Measurements from ENCODE around the gene DELE1.

The DELE1 gene

DNA sequence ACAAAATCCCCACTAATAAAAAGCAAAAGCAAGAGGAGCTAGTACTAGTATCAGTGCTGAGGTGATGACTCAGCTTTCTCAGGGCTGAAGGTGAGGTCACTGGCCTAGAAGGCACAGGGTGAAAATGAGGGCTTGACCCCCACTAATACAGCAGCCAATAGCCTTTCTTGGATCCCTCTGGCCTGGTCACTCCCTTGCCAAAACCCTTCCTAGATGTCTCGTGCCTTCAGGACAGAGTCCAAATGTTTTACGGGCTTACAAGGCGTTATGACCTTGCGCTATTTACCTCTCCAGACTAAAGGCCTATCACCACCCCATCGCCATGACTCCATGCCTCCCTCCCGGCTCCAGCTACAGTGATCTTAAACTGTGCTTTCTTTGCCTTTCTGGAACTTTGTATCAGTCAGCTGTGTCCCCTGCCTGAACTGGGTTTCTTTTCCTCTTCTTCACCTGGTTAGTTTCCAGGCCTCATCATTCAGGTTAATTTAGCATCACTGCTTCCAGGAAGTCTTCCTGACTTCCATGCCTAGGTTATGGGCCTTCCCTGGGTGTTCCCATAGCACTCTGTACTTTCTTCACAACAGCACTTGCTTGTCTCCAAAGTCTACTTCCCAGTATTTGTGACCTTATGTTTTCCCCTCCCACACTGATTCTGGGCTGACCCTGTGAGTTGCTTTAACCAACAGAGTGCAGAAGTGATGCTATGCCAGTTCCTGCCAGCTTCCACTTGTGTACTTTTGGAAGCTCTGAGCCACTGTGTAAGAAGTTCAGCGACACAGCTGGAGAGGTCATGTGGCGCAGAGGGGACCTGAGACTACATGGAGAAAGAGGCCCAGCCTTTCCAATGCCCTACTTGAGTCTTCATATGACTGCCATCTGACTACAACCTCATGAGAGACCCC is 4.2 kb upstream of the DELE1 start:
- no peak for DNase-seq

DNA sequence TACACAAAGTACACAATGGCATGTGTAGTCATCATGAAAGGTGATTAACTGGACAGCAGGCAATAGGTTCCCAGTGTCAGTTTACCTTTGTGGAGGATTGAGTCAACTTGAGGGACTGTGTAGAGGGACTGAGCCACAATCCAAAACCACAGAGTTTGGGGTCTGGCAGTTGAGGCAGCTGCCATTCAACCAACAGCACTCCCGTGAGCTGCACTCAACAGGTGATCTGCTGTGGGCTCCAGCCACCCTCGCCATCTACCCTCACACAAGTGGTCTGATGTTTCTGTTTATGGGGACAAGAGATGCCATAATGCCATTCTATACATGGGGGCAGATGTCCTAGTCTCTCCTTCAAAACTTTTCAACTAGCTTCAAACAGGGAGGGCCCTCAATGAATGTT is 2.9 kb upstream of the DELE1 start:
- no peak for DNase-seq

DNA sequence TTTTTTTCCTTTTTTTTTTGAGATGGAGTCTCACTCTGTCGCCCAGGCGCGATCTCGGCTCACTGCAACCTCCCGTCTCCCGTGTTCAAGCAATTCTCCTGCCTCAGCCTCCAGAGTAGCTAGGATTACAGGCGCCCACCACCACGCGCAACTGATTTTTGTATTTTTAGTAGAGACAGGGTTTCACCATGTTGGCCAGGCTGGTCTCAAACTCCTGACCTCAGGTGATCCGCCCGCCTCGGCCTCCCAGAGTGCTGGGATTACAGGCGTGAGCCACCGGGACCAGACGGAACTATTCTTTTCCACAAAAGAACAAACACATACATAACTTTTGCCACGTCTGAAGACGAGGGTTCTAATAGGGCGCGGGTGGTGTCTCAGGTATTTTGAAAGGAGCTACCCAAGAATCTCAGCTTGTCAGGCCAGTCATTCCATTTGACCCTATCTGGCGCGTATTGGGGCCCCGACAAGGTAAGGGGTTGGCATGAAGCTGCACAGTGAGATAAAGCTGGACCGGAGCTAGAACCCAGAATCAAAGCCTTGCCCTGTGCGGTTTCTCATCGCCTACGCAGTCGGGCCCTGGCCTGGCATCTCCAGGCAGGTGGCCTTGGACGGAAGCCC is 734 bp upstream of the DELE1 start:
- DNase-seq = peak in 1 of 58 donors; percentile 45

DNA sequence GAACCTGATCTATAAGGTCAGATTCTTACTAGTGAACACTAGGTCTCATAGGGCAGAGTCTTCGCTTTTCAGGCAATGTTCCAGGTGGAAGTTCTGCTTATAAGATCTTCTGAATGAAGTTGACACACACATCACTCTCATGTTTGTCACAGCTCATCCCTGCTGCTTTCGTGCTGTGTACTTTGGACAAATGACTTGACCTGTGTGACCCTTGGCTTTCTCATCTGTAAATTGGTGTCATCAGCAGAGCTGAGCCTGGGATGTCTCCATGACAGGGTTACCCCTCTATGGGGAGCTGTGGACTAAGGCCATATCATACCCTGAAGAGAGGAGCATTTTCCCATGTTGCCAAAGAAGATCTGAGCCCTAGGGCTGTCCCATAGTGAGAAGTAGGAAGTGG is 2.8 kb downstream of the DELE1 start:
- DNase-seq = no peak

DNA sequence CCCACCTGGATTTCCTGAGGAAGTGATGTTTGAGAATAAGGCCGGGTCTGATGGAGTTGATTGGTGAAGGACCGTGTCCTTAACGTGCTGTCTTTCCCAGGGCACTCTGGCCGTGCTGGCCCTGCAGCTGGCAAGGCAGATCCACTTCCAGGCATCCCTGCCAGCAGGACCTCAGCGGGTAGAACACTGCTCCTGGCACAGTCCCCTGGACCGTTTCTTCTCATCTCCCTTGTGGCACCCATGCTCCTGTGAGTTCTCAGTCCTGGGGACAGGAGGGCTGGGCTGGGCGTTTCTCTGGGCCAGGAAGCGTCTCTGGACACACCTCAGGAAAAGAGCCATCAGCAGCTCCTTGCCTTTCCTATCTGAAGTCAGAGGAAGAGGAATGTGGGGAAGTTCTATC is 4.4 kb downstream of the DELE1 start:
- DNase-seq = no peak

DNA sequence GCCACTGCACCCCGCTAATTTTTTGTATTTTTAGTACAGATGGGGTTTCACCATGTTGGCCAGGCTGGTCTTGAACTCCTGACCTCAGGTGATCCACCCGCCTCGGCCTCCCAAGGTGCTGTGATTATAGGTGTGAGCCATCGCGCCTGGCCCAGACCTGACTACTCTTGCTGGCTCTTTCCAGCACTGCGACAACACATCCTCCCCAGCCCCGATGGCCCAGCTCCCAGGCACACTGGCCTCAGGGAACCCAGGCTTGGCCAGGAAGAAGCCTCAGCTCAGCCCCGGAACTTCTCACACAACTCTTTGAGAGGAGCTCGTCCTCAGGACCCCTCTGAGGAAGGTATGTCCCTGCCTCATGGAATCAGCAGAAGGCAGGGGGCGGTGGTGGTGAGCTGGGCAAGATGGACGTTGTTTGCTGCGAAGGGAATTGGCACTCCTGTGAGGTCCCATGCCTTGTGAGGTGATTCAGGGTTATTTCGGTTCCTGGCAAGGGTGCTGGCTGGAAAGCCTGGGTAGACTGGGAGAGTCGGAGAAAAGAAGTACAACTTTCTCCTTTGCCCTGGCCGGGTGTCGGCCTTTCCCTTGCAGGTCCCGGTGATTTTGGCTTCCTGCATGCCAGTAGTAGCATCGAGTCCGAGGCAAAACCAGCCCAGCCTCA is 5.9 kb downstream of the DELE1 start:
- no peak for DNase-seq

DNA sequence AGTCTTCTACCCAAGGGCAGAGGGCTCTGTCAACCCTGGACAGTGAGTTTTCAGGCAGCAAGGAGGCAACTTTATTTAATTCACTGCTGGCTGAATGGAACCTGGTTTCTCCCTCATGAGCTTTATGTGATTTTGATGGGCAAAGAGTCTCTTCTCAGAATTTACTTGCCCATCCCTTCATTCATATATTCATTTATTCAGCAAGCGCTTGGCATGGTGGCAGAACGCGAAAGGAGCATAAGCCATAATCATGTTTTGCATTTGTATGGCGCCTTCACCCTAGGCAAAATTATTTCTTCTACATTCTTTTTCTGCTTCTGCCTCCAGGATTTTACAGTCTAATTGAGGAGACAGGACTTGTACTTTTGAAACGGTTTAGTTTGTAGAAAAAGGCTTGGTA is 8.0 kb downstream of the DELE1 start:
- DNase-seq = no peak

DNA sequence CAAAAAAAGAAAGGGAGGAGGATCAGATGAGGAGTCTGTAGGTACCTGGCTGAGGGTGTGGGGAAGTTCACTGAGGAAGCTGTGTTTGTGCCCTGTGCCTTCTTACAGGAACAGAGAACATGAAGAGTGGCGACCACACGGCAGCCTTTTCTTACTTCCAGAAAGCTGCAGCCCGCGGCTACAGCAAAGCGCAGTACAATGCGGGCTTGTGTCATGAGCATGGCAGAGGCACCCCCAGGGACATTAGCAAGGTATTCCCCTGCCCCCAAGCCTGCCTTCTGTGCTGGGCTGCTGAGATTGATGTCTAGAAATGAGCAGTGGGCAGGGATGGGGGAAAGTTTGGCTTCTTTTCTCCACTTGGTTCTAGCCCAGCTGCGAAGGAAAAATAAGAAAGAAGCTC is 9.5 kb downstream of the DELE1 start:
- no peak for DNase-seq

DNA sequence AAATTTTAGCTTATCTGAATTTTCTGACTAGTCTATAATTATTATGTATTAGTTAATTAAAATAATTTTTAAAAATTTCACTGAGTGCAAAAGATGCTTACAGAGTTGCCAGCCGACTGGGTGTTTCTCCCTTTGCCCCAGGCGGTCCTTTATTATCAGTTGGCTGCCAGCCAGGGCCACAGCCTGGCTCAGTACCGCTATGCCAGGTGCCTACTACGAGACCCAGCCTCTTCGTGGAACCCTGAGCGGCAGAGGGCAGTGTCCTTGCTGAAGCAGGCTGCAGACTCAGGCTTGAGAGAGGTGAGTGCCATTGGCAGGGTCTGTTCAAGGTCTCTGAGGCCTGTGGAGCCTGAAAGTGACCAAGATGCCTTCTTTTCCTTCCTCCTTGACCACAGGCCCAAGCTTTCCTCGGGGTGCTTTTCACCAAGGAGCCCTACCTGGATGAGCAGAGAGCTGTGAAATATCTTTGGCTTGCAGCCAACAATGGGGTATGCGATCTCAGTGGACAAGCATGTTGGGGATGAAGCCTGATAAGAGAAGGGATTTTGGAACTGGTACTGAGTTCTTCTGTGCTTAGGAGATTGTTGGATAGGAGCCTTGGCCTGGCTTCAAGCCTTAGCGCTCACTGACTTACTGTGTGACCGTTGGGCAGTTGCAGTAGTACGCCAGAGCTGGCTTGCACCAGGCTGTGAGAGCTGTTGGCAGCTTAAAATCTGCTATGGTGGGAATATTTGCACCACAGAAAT is 10.6 kb downstream of the DELE1 start:
- DNase-seq = no peak

DNA sequence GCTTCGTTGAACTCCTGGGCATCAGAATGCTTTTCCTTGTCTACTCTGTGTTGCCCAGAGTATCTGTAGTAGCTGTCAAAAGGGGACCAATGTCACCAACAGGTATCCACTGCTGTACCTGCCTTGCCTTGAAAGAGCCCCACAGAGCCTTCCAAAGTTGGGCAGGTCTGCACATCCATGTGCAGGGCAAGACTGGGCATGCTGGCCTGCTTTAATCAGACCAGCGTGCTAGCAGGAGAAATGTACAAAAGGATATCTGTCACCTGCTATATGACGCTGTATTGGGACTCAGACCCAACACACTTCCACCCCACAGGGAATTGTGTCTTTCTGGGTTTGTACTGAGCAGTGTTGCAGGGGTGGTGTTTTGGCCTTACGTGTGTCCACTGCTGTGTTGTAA is 11.9 kb downstream of the DELE1 start:
- no peak for DNase-seq

DNA sequence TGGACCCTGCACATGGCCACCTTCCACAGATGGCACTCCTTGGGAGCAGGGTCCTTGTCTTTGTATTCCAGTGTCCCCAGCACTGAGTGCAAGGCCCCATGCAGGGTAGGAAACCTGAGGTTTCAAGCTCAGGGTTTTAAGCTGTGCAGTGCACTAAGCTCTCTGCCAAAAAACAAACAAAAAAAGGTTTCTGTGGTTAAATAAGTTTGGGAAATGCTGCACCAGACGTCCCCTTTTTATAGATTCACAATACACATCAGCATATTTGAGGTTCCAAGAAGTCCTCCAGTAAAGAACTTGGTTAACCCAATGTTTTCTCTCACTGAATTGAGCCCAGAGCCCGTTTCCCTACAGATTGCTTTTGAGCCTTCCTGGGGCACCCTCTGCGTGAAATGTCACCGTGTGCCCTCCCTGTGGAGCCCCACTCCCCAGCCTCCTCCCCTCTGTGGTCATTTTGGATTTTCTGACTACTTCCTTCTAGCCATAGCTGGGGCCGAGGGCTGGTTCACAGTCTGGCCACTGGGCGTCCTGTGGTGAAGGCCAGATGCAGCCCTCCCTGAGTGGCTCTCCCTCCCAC is 17.1 kb downstream of the DELE1 start:
- DNase-seq = peak in 16 of 58 donors; percentile 12 to 60 (median 30)

DNA sequence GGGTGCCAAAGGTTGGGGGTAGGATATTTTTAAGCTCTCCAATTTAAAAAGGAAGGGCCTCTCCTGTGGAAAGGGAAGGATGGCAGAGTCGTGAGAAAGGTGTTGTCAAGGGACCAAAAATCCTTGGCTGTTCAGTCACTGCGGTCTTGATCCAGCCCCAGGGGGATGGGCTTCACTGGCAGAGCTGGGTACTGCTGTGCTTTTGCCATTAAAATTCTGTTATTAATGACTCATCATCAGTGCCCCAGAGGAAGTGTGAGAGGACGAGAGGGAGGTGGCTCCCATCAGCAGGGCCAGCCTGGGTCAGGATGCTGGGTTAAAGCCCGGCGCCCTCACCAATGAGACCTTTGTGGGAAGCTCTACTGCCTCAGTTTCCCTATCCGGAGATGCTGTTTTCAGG is 17.6 kb downstream of the DELE1 start:
- peak in 1 of 58 donors; percentile 20 for DNase-seq

DNA sequence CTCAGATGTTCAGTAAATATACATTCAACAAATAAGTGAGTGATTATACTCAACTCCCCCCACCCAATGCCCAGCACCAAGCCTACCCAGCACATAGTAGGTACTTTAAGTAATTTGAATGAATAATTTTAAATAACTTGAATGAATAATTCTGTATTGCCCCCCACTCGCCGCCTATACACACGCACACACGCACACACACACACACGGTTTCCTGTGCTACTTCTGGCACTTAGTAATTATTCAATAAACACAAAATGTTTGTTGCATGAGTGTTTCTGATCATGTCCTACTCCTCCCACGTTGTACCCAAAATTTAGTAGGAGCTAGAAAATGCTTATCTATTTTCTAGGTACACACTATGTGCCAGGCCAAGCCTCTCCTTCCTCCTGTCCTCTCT is 18.1 kb downstream of the DELE1 start:
- DNase-seq = no peak

DNA sequence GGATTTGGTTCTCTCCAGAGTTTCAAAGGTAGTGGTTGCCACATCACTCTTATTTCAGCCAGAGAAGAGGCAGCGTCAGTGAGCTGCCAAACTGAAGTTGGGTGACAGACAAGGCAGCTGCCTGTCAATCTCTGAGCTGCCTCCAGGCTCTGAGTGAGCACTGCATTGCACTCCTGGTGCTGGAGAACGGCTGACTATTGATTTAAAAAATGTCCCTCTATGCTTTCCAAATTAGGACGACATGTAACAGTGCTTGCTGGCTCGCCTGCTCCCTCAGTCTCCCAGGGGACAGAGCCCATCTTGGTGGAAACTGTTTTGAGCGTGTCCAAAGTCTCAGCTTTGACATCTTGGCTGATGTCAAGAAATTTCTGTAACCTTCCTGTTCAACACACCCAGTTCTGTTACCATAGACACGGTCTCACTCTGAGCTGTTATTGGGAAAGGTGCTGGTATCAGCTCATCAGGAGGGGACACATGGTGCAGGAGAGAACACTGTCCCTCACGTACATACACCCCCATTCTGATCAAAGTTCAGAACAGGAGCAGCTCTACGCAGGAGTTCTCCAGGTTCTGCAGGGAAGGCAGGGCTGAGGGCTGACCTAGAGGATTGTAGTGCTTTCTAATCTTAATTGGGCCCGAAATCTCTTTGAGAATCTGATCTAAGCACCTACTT is 18.6 kb downstream of the DELE1 start:
- DNase-seq = no peak

DNA sequence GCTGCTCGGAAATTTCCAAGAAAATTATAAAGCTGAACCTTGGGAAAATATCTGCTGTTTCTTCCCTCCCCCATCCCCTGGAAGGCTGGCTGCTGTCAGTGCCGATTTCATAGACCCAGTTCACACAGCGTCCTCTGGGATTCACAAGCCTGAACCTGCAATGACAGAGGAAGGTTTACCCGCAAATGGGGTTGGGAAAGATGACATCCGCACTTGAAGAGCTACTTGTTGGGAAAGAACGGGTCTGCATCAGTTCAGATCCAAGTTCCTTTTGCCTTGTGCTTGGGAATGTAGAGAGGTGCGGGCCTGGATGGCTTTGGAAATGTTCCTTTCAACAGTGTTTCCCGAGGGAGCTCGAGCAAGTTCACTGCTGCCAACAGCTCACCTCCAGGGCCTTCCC is 20.4 kb downstream of the DELE1 start:
- no peak for DNase-seq

DNA sequence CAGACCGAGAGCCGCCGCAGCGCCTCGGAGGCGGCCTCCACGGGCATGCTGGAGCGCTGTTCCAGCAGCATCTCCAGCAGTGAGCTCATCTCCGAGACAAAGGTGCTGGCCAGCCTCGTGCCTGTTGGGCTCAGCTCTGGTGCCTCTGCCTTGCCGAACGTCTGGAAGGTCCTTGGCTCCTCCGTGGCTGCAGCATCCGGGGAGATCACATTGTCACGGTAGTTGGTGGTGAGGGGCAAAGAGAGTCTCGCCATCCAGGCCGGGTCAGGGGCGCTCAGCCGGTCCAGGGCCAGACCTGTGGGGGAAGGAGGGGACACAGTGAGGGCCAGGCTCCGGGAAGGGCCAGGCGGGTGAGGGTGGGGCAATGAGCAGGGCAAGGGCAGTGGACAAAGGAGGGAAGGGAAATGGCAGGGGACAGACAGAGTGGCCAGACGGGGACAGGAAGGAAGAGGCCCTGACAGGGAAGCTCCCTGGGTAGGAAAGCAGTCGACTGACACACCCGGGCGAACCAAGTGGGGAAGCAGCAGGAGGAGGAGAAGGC is 21.9 kb downstream of the DELE1 start:
- DNase-seq = peak in 3 of 58 donors; percentile 15 to 36 (median 24)

DNA sequence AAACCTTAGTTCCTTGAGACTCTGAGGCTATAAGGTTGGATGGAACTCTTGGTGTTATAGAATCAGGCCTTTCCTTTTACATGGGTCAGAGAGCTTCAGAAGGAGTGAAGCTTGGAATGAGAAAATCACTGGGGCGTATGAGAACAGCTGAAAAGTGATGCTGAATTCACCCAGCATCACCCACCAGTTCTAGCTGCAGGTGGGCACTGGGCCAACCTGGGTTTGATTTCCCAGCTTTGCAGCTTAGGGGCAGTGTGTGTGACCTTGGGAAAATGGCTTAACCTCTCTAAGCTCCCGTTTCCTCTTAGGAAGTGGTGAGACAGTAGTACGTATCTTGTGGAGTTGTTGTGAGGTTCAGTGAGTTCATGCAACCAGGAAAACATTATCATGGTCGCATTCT is 23.6 kb downstream of the DELE1 start:
- no peak for DNase-seq

DNA sequence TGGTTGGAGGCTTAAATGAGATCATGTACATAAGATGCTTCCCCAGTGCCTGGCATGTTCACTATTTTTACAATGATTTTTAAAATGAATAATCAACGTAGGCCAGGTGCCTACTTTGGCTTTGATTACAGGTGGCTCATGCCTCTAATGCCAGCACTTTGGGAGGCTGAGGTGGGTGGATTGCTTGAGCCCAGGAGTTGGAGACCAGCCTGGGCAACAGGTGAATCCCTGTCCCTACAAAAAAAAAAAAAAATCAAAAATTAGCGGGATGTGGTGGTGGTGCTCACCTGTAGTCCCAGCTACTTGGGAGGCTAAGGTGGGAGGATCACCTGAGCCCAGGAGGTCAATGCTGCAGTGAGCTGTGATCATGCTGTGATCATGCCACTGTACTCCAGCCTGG is 25.1 kb downstream of the DELE1 start:
- DNase-seq = no peak

DNA sequence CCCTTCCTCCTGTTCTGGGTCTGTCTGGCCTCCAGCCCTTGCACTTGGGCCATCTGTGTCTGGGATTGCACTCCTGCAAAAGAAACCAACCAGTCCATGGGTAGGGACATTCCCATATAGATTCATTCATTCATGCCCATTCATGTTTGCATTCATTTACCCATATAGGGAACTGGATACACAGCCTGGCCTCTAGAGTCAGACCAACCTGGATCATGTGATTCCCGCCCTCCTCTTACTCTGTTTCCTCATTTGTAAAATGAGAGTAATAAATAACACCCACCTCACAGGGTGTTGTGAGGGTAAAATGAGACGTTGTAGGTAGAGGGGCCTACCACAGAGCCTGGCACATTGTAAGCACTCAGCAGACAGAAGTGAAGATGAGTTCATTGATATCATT is 25.8 kb downstream of the DELE1 start:
- DNase-seq = no peak

DNA sequence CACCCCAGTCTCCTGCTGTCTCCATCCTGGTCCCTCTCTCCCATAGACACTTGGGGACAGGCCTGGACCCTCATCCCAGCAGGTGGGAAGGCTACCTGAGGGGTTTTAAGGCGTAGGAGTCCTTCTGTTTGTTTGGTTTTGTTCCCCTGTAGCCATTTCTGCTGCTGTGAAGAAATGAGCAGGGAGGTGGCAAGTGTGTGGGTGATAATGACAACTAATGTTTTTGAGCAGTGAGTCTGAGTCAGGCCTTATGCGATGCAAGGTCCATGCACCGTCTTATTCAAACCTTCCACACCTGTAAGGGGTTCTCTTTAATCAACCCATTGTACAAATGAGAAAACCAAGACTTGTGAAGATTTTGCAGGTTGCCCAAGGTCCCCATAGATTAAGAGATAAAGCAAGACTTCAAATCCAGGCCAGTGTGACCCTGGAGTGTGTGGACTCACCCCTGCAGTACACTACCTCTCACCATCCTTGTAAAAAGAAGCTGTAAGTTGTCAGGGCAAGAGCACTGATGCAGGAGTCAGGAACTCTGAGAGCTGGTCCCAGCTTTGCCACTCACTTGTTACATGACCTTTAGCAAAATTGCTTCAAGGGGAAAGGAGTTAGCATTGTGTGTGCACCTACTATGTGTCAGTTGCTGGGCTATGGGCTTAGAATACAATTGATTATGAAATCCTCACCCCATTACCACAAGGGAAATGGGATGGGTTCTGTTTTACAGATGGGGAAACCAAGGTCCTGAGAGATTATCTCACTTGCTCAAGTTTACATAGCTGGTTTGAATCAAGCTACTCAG is 26.7 kb downstream of the DELE1 start:
- no peak for DNase-seq
